Mesenchymal stem cell (in vitro differentiated cells and primary cell): Measurements from ENCODE around the gene IL21R.

Experiments
- DNase-seq: peaks from one replicate; pipeline ENCODE4 v3.0.0-alpha.2; 2013
- H2AFZ ChIP-seq: one replicate; pipeline ENCODE4 v1.6.1; 2013; ENCODE audit warnings: low read depth, mild to moderate bottlenecking, control low read depth, inconsistent platforms, low read length, moderate library complexity
- H2AK5ac ChIP-seq: 2 replicates; pipeline ENCODE4 v1.6.1; 2013; ENCODE audit warnings: low read length, moderate library complexity, mild to moderate bottlenecking, inconsistent platforms; ENCODE audit not compliant: severe bottlenecking
- H2BK120ac ChIP-seq: one replicate; pipeline ENCODE4 v1.6.1; 2013; ENCODE audit warnings: low read depth, mild to moderate bottlenecking, inconsistent platforms, low read length, moderate library complexity
- H2BK12ac ChIP-seq, 2 experiments: one replicate each; pipeline ENCODE4 v1.6.1; 2013; ENCODE audit warnings: inconsistent platforms in 2 of 2, low read length in 2 of 2, mild to moderate bottlenecking in 2 of 2, moderate library complexity in 2 of 2, control low read depth in 1 of 2
- H2BK15ac ChIP-seq: one replicate; pipeline ENCODE4 v1.6.1; 2013; ENCODE audit warnings: mild to moderate bottlenecking, low read depth, inconsistent platforms; ENCODE audit not compliant: poor library complexity, severe bottlenecking
- H2BK5ac ChIP-seq: 2 replicates; pipeline ENCODE4 v1.6.1; 2013; ENCODE audit warnings: low read depth, mild to moderate bottlenecking, low read length, control low read depth, inconsistent platforms; ENCODE audit not compliant: poor library complexity, severe bottlenecking
- H3K14ac ChIP-seq, 2 experiments: one replicate each; pipeline ENCODE4 v1.6.1; 2013; ENCODE audit warnings: inconsistent platforms in 2 of 2, low read length in 2 of 2, control low read depth in 1 of 2, mild to moderate bottlenecking in 1 of 2, moderate library complexity in 1 of 2
- H3K18ac ChIP-seq, 2 experiments: one replicate each; pipeline ENCODE4 v1.6.1; 2013; ENCODE audit warnings: inconsistent platforms in 2 of 2, low read length in 2 of 2, control low read depth in 1 of 2, low read depth in 1 of 2, mild to moderate bottlenecking in 1 of 2
- H3K23ac ChIP-seq, 2 experiments: one replicate each; pipeline ENCODE4 v1.6.1; 2013; ENCODE audit warnings: inconsistent platforms in 2 of 2, low read length in 2 of 2, mild to moderate bottlenecking in 2 of 2, moderate library complexity in 2 of 2, control low read depth in 1 of 2
- H3K27ac ChIP-seq: 2 replicates; pipeline ENCODE4 v1.5.1; 2013; ENCODE audit warnings: mild to moderate bottlenecking, moderate library complexity, low read length, control low read depth, inconsistent platforms; ENCODE audit not compliant: poor library complexity, severe bottlenecking
- H3K27me3 ChIP-seq, 2 experiments: 2 replicates each; pipeline versions ENCODE4 v1.6.1 to v1.7.0; 2013; ENCODE audit warnings: low read length in 2 of 2, mild to moderate bottlenecking in 2 of 2, moderate library complexity in 2 of 2, control low read depth in 1 of 2, inconsistent platforms in 1 of 2; ENCODE audit not compliant: control insufficient read depth in 1 of 2, insufficient read depth in 1 of 2
- H3K36me3 ChIP-seq, 2 experiments: 2 replicates each; pipeline versions ENCODE4 v1.6.1 to v1.7.0; 2013; ENCODE audit warnings: low read length in 2 of 2, control low read depth in 1 of 2, inconsistent platforms in 1 of 2, low read depth in 1 of 2, mild to moderate bottlenecking in 1 of 2; ENCODE audit not compliant: insufficient read depth in 2 of 2, control insufficient read depth in 1 of 2
- H3K4ac ChIP-seq, 2 experiments: one replicate each; pipeline ENCODE4 v1.6.1; 2013; ENCODE audit warnings: inconsistent platforms in 2 of 2, low read length in 2 of 2, mild to moderate bottlenecking in 2 of 2, moderate library complexity in 2 of 2, control low read depth in 1 of 2, low read depth in 1 of 2
- H3K4me1 ChIP-seq: 2 replicates; pipeline ENCODE4 v1.6.1; 2013; ENCODE audit warnings: low read depth, low read length, control low read depth; ENCODE audit not compliant: control insufficient read depth, insufficient read depth
- H3K4me2 ChIP-seq: 2 replicates; pipeline ENCODE4 v1.6.1; 2013; ENCODE audit warnings: low read length, mild to moderate bottlenecking, inconsistent platforms; ENCODE audit not compliant: poor library complexity, severe bottlenecking
- H3K4me3 ChIP-seq, 2 experiments: 2 replicates each; pipeline versions ENCODE4 v1.5.1 to v1.7.0; 2013; ENCODE audit warnings: low read length in 2 of 2, mild to moderate bottlenecking in 2 of 2, control low read depth in 1 of 2, low read depth in 1 of 2; ENCODE audit not compliant: insufficient read depth in 1 of 2
- H3K79me1 ChIP-seq: replicated peaks from 2 replicates; pipeline ENCODE4 v1.6.1; 2013; ENCODE audit warnings: mild to moderate bottlenecking, control low read depth, low read length, inconsistent platforms; ENCODE audit not compliant: poor library complexity, severe bottlenecking
- H3K9ac ChIP-seq: 2 replicates; pipeline ENCODE4 v1.7.0; 2013; ENCODE audit warnings: mild to moderate bottlenecking, low read length, moderate library complexity
- H3K9me3 ChIP-seq: 2 replicates; pipeline ENCODE4 v1.7.0; 2013; ENCODE audit warnings: mild to moderate bottlenecking, low read length; ENCODE audit not compliant: control insufficient read depth
- H4K8ac ChIP-seq: one replicate; pipeline ENCODE4 v1.6.1; 2013; ENCODE audit warnings: inconsistent platforms, mild to moderate bottlenecking, low read length, moderate library complexity
- H4K91ac ChIP-seq: one replicate; pipeline ENCODE4 v1.6.1; 2013; ENCODE audit warnings: mild to moderate bottlenecking, low read length, inconsistent platforms
- WGBS: methylation state at CpG from one replicate; pipeline ENCODE4 v1.1.7; 2013; ENCODE audit warnings: mixed read lengths; 5-methylcytosine and 5-hydroxymethylcytosine counted together

The IL21R gene

GRCh38 chr16:27421961-27422740, 20.2 kb downstream of the IL21R start:
- peaks cover 28% of the 10 kb centered on the region for H3K9me3 ChIP-seq
- H3K4me2 ChIP-seq, result no peak overlapping the region
- no peak overlapping the region for H4K8ac ChIP-seq
- H3K23ac ChIP-seq, result no peak overlapping the region
- no peak overlapping the region for H2BK5ac ChIP-seq
- H3K18ac ChIP-seq, result no peak overlapping the region
- H3K9ac ChIP-seq, result no peak overlapping the region
- no peaks in the 10 kb centered on the region for H3K79me1 ChIP-seq
- no peak overlapping the region for H3K4ac ChIP-seq
- no peak for DNase-seq
- no peak overlapping the region for H2AFZ ChIP-seq
- H2BK15ac ChIP-seq, result no peak overlapping the region
- H3K27ac ChIP-seq, result no peak overlapping the region
- H4K91ac ChIP-seq, result no peak overlapping the region
- no peak overlapping the region for H3K14ac ChIP-seq
- no peak overlapping the region for H2BK12ac ChIP-seq
- no peak overlapping the region for H3K4me3 ChIP-seq
- H3K4me1 ChIP-seq, result peaks cover 2% of the 10 kb centered on the region
- H2AK5ac ChIP-seq, result no peak overlapping the region
- no peak overlapping the region for H2BK120ac ChIP-seq
- H3K36me3 ChIP-seq, result no peaks in the 10 kb centered on the region
- no peaks in the 10 kb centered on the region for H3K27me3 ChIP-seq

DNA sequence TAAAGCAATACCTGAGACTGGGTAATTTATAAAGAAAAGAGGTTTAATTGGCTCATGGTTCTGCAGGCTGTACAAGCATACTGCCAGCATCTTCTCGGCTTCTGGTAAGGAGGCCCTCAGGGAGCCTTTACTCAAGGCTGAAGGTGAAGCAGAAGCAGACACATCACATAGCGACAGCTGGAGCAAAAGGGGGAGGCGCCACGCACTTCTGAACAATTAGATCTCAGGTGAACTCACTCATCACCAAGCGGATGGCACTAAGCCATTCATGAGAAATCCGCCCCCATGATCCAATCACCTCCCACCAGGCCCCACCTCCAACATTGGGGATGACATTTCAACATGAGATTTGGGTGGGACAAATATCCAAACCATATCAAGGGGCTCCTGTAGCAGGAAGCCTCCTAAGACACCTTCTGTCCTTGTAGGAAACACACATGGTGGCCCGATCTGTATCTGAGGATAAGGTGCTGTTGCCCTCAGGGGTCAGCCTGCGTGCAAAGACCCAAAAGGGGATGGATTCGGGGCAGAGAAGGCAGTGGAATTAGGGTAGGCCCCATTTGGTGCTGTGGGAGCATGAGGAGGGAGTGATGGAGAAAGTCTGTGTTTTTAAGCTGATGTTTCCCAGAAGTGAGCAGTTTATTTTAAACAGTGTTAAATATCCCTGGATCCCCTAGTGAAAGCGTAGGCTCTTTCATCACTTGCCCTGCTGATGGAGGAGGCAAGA, 23.0 kb downstream of the IL21R start:
- Histone ChIP-seq H3K18ac (no peak overlapping the region), H3K4ac (no peak overlapping the region), H3K9ac (no peak overlapping the region), H3K4me3 (no peak overlapping the region), H2BK15ac (no peak overlapping the region), H2BK12ac (no peak overlapping the region), H2AFZ (no peak overlapping the region), H3K36me3 (no peaks in the 10 kb centered on the region), H3K27ac (no peak overlapping the region), H3K9me3 (peaks cover 28% of the 10 kb centered on the region), H4K8ac (no peak overlapping the region), H3K4me2 (no peak overlapping the region), H3K23ac (no peak overlapping the region), H3K27me3 (no peaks in the 10 kb centered on the region), H2BK120ac (no peak overlapping the region), H2AK5ac (no peak overlapping the region), H2BK5ac (no peak overlapping the region), H3K14ac (no peak overlapping the region), H3K79me1 (no peaks in the 10 kb centered on the region), H4K91ac (no peak overlapping the region), H3K4me1 (peaks cover 3% of the 10 kb centered on the region)
- DNase-seq, result no peak
- 82% methylated on average over 10 of the region's 10 CpGs for WGBS

DNA sequence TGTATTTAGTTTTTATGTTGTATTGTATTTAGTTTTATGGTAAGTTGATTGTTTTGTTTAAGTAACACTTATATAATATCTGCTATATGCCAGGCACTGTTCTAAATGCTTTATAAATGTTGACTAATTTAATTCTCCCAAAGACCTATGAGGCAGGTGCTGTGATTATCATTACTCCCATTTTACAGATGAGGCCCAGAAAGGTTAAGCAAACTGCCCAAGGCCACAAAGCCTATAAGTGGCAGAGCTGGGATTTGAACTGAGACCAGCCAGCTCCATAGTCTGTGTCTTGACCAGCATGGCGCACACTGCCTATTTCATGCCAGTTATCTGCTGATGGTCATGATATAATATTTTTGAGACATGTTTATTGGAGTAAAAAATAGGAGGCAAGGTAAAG, 24.0 kb downstream of the IL21R start:
- no peak overlapping the region for H3K18ac ChIP-seq
- H3K4me2 ChIP-seq, result no peak overlapping the region
- DNase-seq, result no peak
- H3K36me3 ChIP-seq, result no peaks in the 10 kb centered on the region
- peaks cover 25% of the 10 kb centered on the region for H3K9me3 ChIP-seq
- H2BK15ac ChIP-seq, result no peak overlapping the region
- H3K4me1 ChIP-seq, result peaks cover 3% of the 10 kb centered on the region
- H3K79me1 ChIP-seq, result no peaks in the 10 kb centered on the region
- H4K8ac ChIP-seq, result no peak overlapping the region
- no peak overlapping the region for H3K4me3 ChIP-seq
- H3K23ac ChIP-seq, result no peak overlapping the region
- no peak overlapping the region for H4K91ac ChIP-seq
- no peak overlapping the region for H2AFZ ChIP-seq
- H3K27me3 ChIP-seq, result no peaks in the 10 kb centered on the region
- H3K27ac ChIP-seq, result no peak overlapping the region
- WGBS, result 96% methylated on average over 1 of the region's 1 CpG
- no peak overlapping the region for H2AK5ac ChIP-seq
- no peak overlapping the region for H3K4ac ChIP-seq
- no peak overlapping the region for H2BK12ac ChIP-seq
- H2BK120ac ChIP-seq, result no peak overlapping the region
- H3K9ac ChIP-seq, result no peak overlapping the region
- no peak overlapping the region for H3K14ac ChIP-seq
- H2BK5ac ChIP-seq, result no peak overlapping the region
